Endothelial cell of umbilical vein (primary cell): ENCODE results near the gene MYD88. TPM values are rescaled to one million over a fixed set of nuclear protein-coding genes. Genes with fewer than 3 reads are reported as not detected.

Experiments
- BruUV-seq: library from RNA; stranded (reverse); fragments of 400-500 nt; replicated peaks from 2 replicates; lab custom pipeline; 2021; lab: Mats Ljungman, UMichigan
- CTCF ChIA-PET: fragments of 300-600, 350-600 bp; sonication (Branson Sonifier 250); formaldehyde crosslinking; loops from one replicate; lab custom pipeline; 2021; ENCODE audit warnings: antibody characterized with exemption, inconsistent platforms; lab: Charles Lee
- POLR2A ChIA-PET: fragments of 300-600, 350-600 bp; sonication (Branson Sonifier 250); formaldehyde crosslinking; loops from one replicate; lab custom pipeline; 2021; ENCODE audit warnings: antibody characterized with exemption, inconsistent platforms; lab: Charles Lee
- DNase-seq: peaks from one replicate; pipeline ENCODE4 v3.0.0-alpha.2; 2011; ENCODE audit warnings: low read depth, low spot score
- FAIRE-seq: peaks from 2 replicates; lab custom pipeline; 2011; peaks lifted over from hg19 to GRCh38; lab: Jason Lieb, UNC
- H2AFZ ChIP-seq: 2 replicates; pipeline ENCODE4 v1.6.0; 2012; ENCODE audit warnings: low read depth, low read length, control low read depth, inconsistent platforms
- H3K27ac ChIP-seq: 2 replicates; pipeline ENCODE4 v1.5.1; 2011; ENCODE audit warnings: low read depth, mild to moderate bottlenecking, control low read depth, low read length, moderate library complexity; ENCODE audit not compliant: insufficient read depth
- H3K27me3 ChIP-seq, 2 experiments: 2 replicates each; pipeline versions ENCODE4 v1.6.0 to v1.6.1; 2011; ENCODE audit warnings: low read length in 2 of 2, mixed read lengths in 1 of 2; ENCODE audit not compliant: control insufficient read depth in 2 of 2, insufficient read depth in 2 of 2
- H3K36me3 ChIP-seq, 2 experiments: 2 replicates in 1 of 2; 3 replicates in 1 of 2; pipeline ENCODE4 v1.5.1; 2011; ENCODE audit warnings: low read length in 2 of 2, mild to moderate bottlenecking in 1 of 2, moderate library complexity in 1 of 2; ENCODE audit not compliant: control insufficient read depth in 2 of 2, insufficient read depth in 2 of 2; ENCODE audit errors: extremely low read depth in 1 of 2
- H3K4me1 ChIP-seq: 3 replicates; pipeline ENCODE4 v1.5.1; 2011; ENCODE audit warnings: mild to moderate bottlenecking, low read length; ENCODE audit not compliant: control insufficient read depth, insufficient read depth; ENCODE audit errors: extremely low read depth
- H3K4me2 ChIP-seq: 2 replicates; pipeline ENCODE4 v1.6.1; 2011; ENCODE audit warnings: low read length, control low read depth, mixed read lengths; ENCODE audit not compliant: insufficient read depth
- H3K4me3 ChIP-seq, 3 experiments: fragments of 200-600 bp in 1 of 3; sonication (generic), shearing (Covaris generic) in 1 of 3; replicated peaks in 1 of 3; 2 replicates each; pipeline ENCODE4 v1.5.1; 2011 to 2016; ENCODE audit warnings: control low read depth in 3 of 3, low read length in 3 of 3, mild to moderate bottlenecking in 2 of 3, inconsistent platforms in 1 of 3, low read depth in 1 of 3, moderate library complexity in 1 of 3; ENCODE audit not compliant: insufficient read depth in 1 of 3
- H3K79me2 ChIP-seq: 2 replicates; pipeline ENCODE4 v1.6.0; 2012; ENCODE audit warnings: low read length, inconsistent platforms; ENCODE audit not compliant: control insufficient read depth, insufficient read depth
- H3K9ac ChIP-seq: replicated peaks from 2 replicates; pipeline ENCODE3; 2011; ENCODE audit warnings: low read length, control low read depth; ENCODE audit not compliant: insufficient read depth; ENCODE audit errors: extremely low read depth
- H3K9me1 ChIP-seq: replicated peaks from 3 replicates; pipeline ENCODE4 v1.6.0; 2011; ENCODE audit warnings: mild to moderate bottlenecking, low read length; ENCODE audit not compliant: control insufficient read depth, insufficient read depth; ENCODE audit errors: extremely low read depth
- H3K9me3 ChIP-seq: replicated peaks from 2 replicates; pipeline ENCODE4 v1.5.1; 2012; ENCODE audit warnings: low read length, inconsistent platforms; ENCODE audit not compliant: control insufficient read depth, insufficient read depth
- H4K20me1 ChIP-seq: replicated peaks from 2 replicates; pipeline ENCODE3; 2011; ENCODE audit warnings: mild to moderate bottlenecking, low read length; ENCODE audit not compliant: control insufficient read depth, insufficient read depth; ENCODE audit errors: extremely low read depth
- CTCF ChIP-seq, 2 donors: IDR thresholded peaks; 1 replicate in 1 of 2; 2 replicates in 1 of 2; pipeline ENCODE4 v1.5.1; 2011; ENCODE audit warnings: low read length in 2 of 2, mild to moderate bottlenecking in 2 of 2, moderate library complexity in 2 of 2, control low read depth in 1 of 2, inconsistent platforms in 1 of 2, low read depth in 1 of 2; ENCODE audit not compliant: insufficient read depth in 1 of 2; ENCODE audit errors: extremely low read depth in 1 of 2
- EZH2 ChIP-seq: IDR thresholded peaks from 2 replicates; pipeline ENCODE4 v1.6.1; 2012; ENCODE audit warnings: borderline replicate concordance, low read depth, mild to moderate bottlenecking, moderate library complexity, low read length, inconsistent platforms; ENCODE audit not compliant: severe bottlenecking
- FOS ChIP-seq: IDR thresholded peaks from 2 replicates; pipeline ENCODE4 v1.6.1; 2011; ENCODE audit warnings: mild to moderate bottlenecking, low read length, moderate library complexity, borderline replicate concordance; ENCODE audit not compliant: insufficient read depth
- GATA2 ChIP-seq: IDR thresholded peaks from 2 replicates; pipeline ENCODE4 v1.7.0; 2011; ENCODE audit warnings: low read depth, mild to moderate bottlenecking, moderate library complexity, mixed read lengths, low read length; ENCODE audit not compliant: insufficient read length, insufficient read depth
- JUN ChIP-seq: IDR thresholded peaks from 2 replicates; pipeline ENCODE4 v1.6.1; 2011; ENCODE audit warnings: borderline replicate concordance, low read depth; ENCODE audit not compliant: insufficient read length, insufficient read depth
- MAX ChIP-seq: IDR thresholded peaks from 2 replicates; pipeline ENCODE4 v1.6.1; 2011; ENCODE audit not compliant: insufficient read depth, insufficient read length
- MYC ChIP-seq: IDR thresholded peaks from one replicate; pipeline ENCODE4 v1.6.1; 2011; ENCODE audit warnings: mild to moderate bottlenecking, low read depth, low read length
- POLR2A ChIP-seq: IDR thresholded peaks from 2 replicates; pipeline ENCODE4 v1.6.1; 2012; ENCODE audit warnings: low read depth, mild to moderate bottlenecking, control low read depth, low read length
- POLR2AphosphoS5 ChIP-seq: IDR thresholded peaks from 2 replicates; pipeline ENCODE4 v1.6.1; 2012; ENCODE audit warnings: low read depth, mild to moderate bottlenecking, control low read depth, low read length, moderate library complexity; ENCODE audit not compliant: insufficient read depth
- dilution Hi-C: fragments of 300-500 bp; cut with MboI; formaldehyde crosslinking; loops from one replicate; pipeline ENCODE4 v1.15.0; 2019; ENCODE audit warnings: low sequenced_read_pairs; ENCODE audit not compliant: extremely low pct_ligation_motif_present
- intact Hi-C: fragments of 100-400 bp; cut with micrococcal nuclease; formaldehyde crosslinking; loops from one replicate; pipeline ENCODE4 v1.10.0; 2022
- polyA plus RNA-seq, 4 experiments: library from polyadenylated mRNA; depleted of rRNA in 3 of 4; stranded (reverse) in 3 of 4; unstranded in 1 of 4; fragments of >200 nt; gene quantifications; 2 replicates each; pipeline versions ENCODE4 v1.2.1 to v1.2.3, GENCODE V29; 2011 to 2012; ENCODE audit warnings: missing spikeins in 1 of 4
- total RNA-seq: library from RNA; stranded (reverse); gene quantifications from 2 replicates; pipeline ENCODE4 v1.2.3, GENCODE V29; 2021

Gene MYD88
- total and polyA plus RNA-seq, 2 donors (not counting 3 experiments of a cell fraction or from before 2014, with no cell fraction given): 35.1 to 55.0 TPM

- BruUV-seq: no TSS peak
- DNase-seq (no peak), FAIRE-seq (no peak)
- Histone ChIP-seq H3K36me3 (no peaks in the 10 kb centered on the region), H3K9me3 (no peaks in the 10 kb centered on the region), H3K4me2 (no peak overlapping the region), H2AFZ (no peak overlapping the region), H3K4me1 (no peaks in the 10 kb centered on the region), H3K79me2 (no peaks in the 10 kb centered on the region), H3K9me1 (no peaks in the 10 kb centered on the region), H3K27ac (no peak overlapping the region), H3K4me3 (no peak overlapping the region), H4K20me1 (no peaks in the 10 kb centered on the region), H3K27me3 (peaks cover 3 to 13% of the 10 kb centered on the region in 2 experiments), H3K9ac (no peak overlapping the region)
- dilution Hi-C loops: no loop called here
- intact Hi-C loops: no loop called here
- TF ChIP-seq JUN (no peak), POLR2A (no peak), EZH2 (no peak), POLR2AphosphoS5 (no peak), MYC (no peak), MAX (no peak), CTCF (IDR thresholded peaks at IDR 0.05; ENCODE audit: extremely low read depth in 1 of 2, insufficient read depth in 1 of 2, low read depth in 1 of 2, low read length in 2 of 2) (no peak), GATA2 (no peak), FOS (no peak)
- POLR2A ChIA-PET: no interaction called here
- CTCF ChIA-PET: no interaction called here
Measured at GRCh38 chr3:38100498-38100897, 38.0 kb upstream of the MYD88 start.
